SU-DHL-6 (cell line): ENCODE measurements around the gene KLHDC9.

Source experiments
- H2AFZ ChIP-seq: fragments of 200-600 bp; sonication (generic); 2 replicates; pipeline ENCODE4 v1.6.1; 2014; ENCODE audit warnings: low read depth, mild to moderate bottlenecking, moderate library complexity, mixed read lengths, antibody characterized with exemption, low read length; ENCODE audit not compliant: severe bottlenecking
- H3F3A ChIP-seq: fragments of 200-600 bp; shearing (Covaris generic); 2 replicates; pipeline ENCODE4 v1.6.0; 2016; ENCODE audit warnings: antibody characterized with exemption, mild to moderate bottlenecking; ENCODE audit not compliant: insufficient read depth
- H3K27ac ChIP-seq: fragments of 200-600 bp; sonication (generic); 2 replicates; pipeline ENCODE4 v1.5.1; 2016; ENCODE audit warnings: low read depth, mild to moderate bottlenecking, low read length, moderate library complexity, mixed read lengths
- H3K27me3 ChIP-seq: fragments of 200-600 bp; sonication (generic), shearing (Covaris generic); 2 replicates; pipeline ENCODE4 v1.6.0; 2014; ENCODE audit warnings: mild to moderate bottlenecking, low read length
- H3K36me3 ChIP-seq: fragments of 200-600 bp; sonication (generic); 2 replicates; pipeline ENCODE4 v1.6.1; 2014; ENCODE audit warnings: mild to moderate bottlenecking, low read length, mixed read lengths
- H3K4me2 ChIP-seq: fragments of 300-600, 200-600 bp; shearing (Covaris generic), sonication (generic); 2 replicates; pipeline ENCODE4 v1.6.0; 2014; ENCODE audit warnings: low read length, low read depth, mild to moderate bottlenecking; ENCODE audit not compliant: poor library complexity, severe bottlenecking
- H3K4me3 ChIP-seq: fragments of 200-600 bp; sonication (generic); 2 replicates; pipeline ENCODE4 v1.5.1; 2014; ENCODE audit warnings: antibody characterized with exemption, low read length, mild to moderate bottlenecking, mixed read lengths; ENCODE audit not compliant: insufficient read depth, poor library complexity, severe bottlenecking
- H3K79me2 ChIP-seq: fragments of 200-600 bp; sonication (generic); 2 replicates; pipeline ENCODE4 v1.6.1; 2014; ENCODE audit warnings: mild to moderate bottlenecking, low read length, moderate library complexity; ENCODE audit not compliant: insufficient read depth
- H3K9ac ChIP-seq: fragments of 200-600 bp; sonication (generic); 2 replicates; pipeline ENCODE4 v1.7.0; 2014; ENCODE audit warnings: mild to moderate bottlenecking, low read length
- H3K9me2 ChIP-seq: fragments of 200-600 bp; sonication (generic); replicated peaks from 2 replicates; pipeline ENCODE4 v1.6.1; 2014; ENCODE audit warnings: low read length; ENCODE audit not compliant: insufficient read depth
- H3K9me3 ChIP-seq: fragments of 200-600 bp; sonication (generic); 2 replicates; pipeline ENCODE4 v1.6.1; 2014; ENCODE audit warnings: low read length, mixed read lengths; ENCODE audit not compliant: insufficient read depth
- H4K20me1 ChIP-seq: fragments of 200-600 bp; sonication (generic); 2 replicates; pipeline ENCODE4 v1.6.1; 2014; ENCODE audit warnings: low read depth, mild to moderate bottlenecking, antibody characterized with exemption, low read length, moderate library complexity, mixed read lengths
- CTCF ChIP-seq: fragments of 200-600 bp; sonication (generic); IDR thresholded peaks from one replicate; pipeline ENCODE4 v1.5.1; 2017; ENCODE audit warnings: antibody characterized with exemption, mild to moderate bottlenecking, low read length, moderate library complexity; ENCODE audit not compliant: insufficient read depth, poor library complexity, severe bottlenecking
- EZH2phosphoT487 ChIP-seq: fragments of 200-600 bp; sonication (generic), shearing (Covaris generic); conservative IDR thresholded peaks from 2 replicates; pipeline ENCODE4 v1.6.1; 2018; ENCODE audit warnings: mild to moderate bottlenecking, antibody characterized with exemption, low read length, moderate library complexity, mixed read lengths

The KLHDC9 gene

GRCh38 chr1:161080441-161081405 lies 17.4 kb upstream of the KLHDC9 start:
- Histone ChIP-seq H3F3A (no peaks in the 10 kb centered on the region), H3K36me3 (no peaks in the 10 kb centered on the region), H3K9me2 (no peaks in the 10 kb centered on the region), H3K27me3 (no peaks in the 10 kb centered on the region), H3K9ac (no peak overlapping the region), H3K79me2 (no peaks in the 10 kb centered on the region), H4K20me1 (no peaks in the 10 kb centered on the region), H3K27ac (no peak overlapping the region), H3K4me2 (no peak overlapping the region), H2AFZ (no peak overlapping the region), H3K4me3 (no peak overlapping the region), H3K9me3 (no peaks in the 10 kb centered on the region)
- no peak for TF ChIP-seq EZH2phosphoT487
- no peak for TF ChIP-seq CTCF

- TF ChIP-seq CTCF, result no peak
- TF ChIP-seq EZH2phosphoT487, result no peak
- Histone ChIP-seq H4K20me1 (no peaks in the 10 kb centered on the region), H2AFZ (no peak overlapping the region), H3K4me2 (no peak overlapping the region), H3K9me3 (no peaks in the 10 kb centered on the region), H3K27ac (no peak overlapping the region), H3K9me2 (no peaks in the 10 kb centered on the region), H3K27me3 (no peaks in the 10 kb centered on the region), H3K4me3 (no peak overlapping the region), H3K9ac (no peak overlapping the region), H3F3A (no peaks in the 10 kb centered on the region), H3K79me2 (no peaks in the 10 kb centered on the region), H3K36me3 (no peaks in the 10 kb centered on the region)
Measured at GRCh38 chr1:161081519-161081918, 16.6 kb upstream of the KLHDC9 start.

GRCh38 chr1:161082483-161082882 lies 15.7 kb upstream of the KLHDC9 start:
- Histone ChIP-seq H3K9me3 (no peaks in the 10 kb centered on the region), H3K9me2 (no peaks in the 10 kb centered on the region), H3K27ac (no peak overlapping the region), H3F3A (no peaks in the 10 kb centered on the region), H2AFZ (no peak overlapping the region), H4K20me1 (no peaks in the 10 kb centered on the region), H3K27me3 (no peaks in the 10 kb centered on the region), H3K4me2 (no peak overlapping the region), H3K4me3 (no peak overlapping the region), H3K9ac (no peak overlapping the region), H3K79me2 (no peaks in the 10 kb centered on the region), H3K36me3 (no peaks in the 10 kb centered on the region)
- TF ChIP-seq EZH2phosphoT487 (no peak), CTCF (no peak)
